DMS 273 treated with DMSO at 0.1 percent for 48 hours (cell line): ENCODE measurements around the gene ZNF18.
A peak's percentile ranks its signal among the peaks of the same experiment; 100 is the strongest.
"Not testable (repeated sequence)": the region's sequence is repeated elsewhere in the genome, so short reads cannot be mapped to it uniquely, and the experiment has no call there.

Experiments used
- DNase-seq: peaks from one replicate; lab custom pipeline; 2025; lab: John Stamatoyannopoulos, UW

Gene ZNF18

GRCh38 chr17:11986179-11986941 lies 10.9 kb downstream of the ZNF18 start:
- DNase-seq, result no peak

DNA sequence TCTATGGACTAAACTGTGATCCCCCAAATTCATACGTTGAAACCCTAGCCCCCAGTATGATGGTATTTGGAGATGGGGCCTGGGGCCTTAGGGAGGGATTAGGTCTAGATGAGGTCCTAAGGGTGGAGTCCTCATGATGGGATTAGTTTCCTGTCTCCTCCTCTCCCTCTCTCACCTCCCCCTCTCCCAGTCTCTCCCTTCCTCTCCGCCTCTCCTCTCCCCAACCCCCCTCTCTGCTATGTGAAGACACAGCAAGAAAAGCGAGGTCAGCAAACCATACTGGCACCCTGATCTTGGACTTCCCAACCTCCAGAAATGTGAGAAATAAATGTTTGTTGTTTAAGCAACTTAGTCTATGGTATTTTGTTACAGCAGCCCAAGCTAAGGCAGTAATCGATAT lies 15.4 kb downstream of the ZNF18 start:
- DNase-seq, result no peak

- no peak for DNase-seq
These were observed 16.5 kb downstream of the ZNF18 start for GRCh38 chr17:11980813-11981212.

DNA sequence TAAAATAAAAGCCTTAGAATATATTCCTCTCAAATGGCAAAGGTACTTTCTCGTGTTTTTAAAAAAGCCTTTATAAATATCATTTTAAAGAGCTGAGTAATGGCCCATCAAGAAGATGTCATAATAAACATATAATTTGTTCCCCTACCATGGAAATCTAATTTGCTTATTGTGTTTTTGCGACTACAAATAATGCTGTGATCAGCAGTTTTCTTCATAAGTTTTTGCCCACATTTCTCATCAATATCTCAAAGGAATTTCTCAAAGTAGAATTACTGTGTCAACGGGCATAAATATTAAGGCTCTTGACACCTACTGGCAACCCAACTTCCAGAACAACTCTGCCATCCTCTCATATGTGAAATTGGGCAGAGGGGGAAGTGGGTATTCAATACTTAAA lies 17.5 kb downstream of the ZNF18 start:
- DNase-seq, result no peak

GRCh38 chr17:11972741-11973140 lies 24.5 kb downstream of the ZNF18 start:
- DNase-seq, result not testable (repeated sequence)

- no peak for DNase-seq
These were observed 27.7 kb downstream of the ZNF18 start for GRCh38 chr17:11969565-11969964.

DNA sequence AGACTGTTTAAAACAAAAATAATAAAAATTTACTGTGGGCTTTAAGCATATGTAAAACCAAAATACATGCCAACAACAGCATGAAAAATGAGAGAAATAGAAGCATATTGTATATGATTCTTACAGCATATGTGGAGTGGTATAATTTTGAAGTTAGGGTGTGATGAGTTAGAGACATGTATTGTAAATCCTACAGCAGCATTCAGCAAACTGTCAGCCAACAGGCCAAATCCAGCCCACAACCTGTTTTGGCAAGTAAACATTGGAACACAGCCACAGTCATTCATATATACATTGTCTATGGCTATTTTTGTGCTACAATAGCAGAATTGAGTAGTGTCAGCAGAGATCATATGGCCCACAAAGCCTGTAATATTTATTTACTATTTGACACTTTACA lies 42.3 kb downstream of the ZNF18 start:
- DNase-seq, result no peak

- DNase-seq, result no peak
These were observed 43.4 kb downstream of the ZNF18 start for GRCh38 chr17:11953924-11954323.

DNA sequence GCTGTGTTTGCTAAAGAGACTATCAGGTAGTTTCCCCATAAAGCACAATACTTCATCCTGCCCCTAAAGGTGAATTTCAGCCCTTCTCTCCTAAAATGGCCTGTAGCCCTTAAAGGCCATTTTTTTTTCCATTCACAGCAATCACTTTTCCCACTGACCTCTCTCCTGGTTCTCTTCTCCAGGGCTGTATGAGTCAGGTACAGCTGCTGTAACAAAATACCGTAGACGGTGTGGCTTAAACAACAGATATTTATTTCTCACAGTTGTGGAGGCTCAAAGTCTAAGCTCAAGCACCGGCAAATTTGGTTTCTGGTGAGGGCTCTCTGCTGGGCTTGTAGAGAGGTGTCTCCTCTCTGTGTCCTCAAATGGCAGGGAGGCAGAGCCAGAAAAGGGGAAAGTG lies 44.7 kb downstream of the ZNF18 start:
- DNase-seq, result no peak

DNA sequence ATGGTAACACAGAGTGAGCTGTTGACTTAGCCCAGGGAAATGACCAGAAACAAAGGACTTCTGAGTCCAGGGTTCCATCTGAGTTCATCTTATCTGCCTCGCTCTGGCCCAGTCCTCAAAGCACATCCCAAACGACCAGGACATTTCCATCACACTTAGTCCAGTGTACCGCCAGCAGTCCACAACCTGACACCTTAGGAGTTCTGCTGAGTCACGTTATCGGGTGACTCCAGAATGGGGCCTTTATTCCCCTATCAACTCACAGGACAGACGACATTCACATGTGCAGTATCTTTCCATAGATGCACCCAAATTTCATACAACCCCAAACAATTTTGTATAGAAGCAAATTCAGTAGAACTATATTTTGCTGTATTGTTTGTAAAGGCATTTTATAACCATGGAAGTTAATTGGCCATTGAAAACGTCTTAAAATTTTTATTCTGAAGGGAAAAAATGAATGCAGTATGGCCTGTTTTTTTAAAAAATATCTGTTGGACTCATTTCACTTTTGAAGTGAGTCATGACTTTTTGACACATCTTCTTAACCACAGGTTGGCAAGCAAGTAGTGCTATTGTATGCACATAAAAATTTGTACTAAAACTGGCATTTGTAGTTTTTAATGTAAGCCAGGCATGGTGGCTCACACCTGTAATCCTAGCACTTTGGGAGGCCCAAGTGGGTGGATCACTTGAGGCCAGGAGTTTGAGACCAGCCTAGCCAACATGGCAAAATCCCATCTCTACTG lies 46.3 kb downstream of the ZNF18 start:
- no peak for DNase-seq

DNA sequence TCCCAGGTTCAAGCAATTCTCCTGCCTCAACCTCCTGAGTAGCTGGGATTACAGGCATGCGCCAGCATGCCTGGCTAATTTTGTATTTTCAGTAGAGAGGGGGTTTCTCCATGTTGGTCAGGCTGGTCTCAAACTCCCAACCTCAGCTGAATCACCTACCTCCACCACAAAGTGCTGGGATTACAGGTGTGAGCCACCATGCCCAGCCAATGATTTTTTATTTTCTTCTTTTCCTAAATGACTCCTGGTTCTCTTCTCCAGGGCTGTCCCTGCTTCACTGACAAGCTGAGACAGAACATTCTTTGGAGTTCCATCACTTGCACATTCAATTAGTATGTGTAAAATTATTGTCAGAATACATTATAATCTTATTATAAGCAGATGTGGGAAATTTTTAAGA lies 47.7 kb downstream of the ZNF18 start:
- not testable (repeated sequence) for DNase-seq

DNA sequence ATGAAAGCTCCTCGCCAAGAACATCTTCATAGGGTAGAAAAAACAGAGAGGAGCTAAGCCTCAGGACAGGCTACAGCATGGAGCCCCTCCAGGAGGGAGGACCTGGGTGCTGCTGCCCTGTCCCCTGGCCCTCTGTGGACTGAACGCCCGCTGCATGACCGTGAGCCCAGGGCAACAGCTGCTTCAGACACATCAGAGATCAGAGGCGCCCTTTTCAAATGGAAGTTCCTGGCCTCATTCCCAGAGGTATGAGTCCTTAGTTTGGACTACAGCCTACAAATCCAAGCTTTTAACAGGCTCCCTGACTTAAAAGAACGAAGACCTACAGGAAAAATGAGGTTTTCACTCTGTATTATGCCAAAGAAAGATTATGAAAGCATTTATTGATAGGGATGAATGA lies 48.5 kb downstream of the ZNF18 start:
- peak; percentile 39 for DNase-seq

- no peak for DNase-seq
These were observed 52.7 kb downstream of the ZNF18 start for GRCh38 chr17:11944587-11944986.

GRCh38 chr17:11943759-11944347 lies 53.4 kb downstream of the ZNF18 start:
- DNase-seq, result no peak

GRCh38 chr17:11943086-11943485 lies 54.2 kb downstream of the ZNF18 start:
- DNase-seq, result not testable (repeated sequence)

DNA sequence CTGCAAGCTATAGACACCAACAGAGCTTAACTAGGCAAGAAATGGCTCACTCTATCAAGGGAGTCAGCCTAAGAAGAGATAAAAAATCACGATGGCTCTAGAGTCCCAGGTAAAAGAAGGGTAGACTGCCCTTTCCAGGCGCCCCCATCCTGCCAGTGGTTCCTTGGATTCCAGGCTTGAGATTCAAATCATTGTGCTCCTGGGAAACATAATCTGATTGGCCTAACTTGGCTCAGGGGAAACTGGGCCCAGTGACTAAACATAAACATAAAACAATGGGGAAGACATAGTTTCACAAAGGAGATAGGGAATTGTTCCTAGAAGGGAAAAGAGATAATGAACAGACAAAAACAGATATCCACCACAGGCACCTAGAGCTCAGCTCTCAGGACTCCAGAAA lies 56.4 kb downstream of the ZNF18 start:
- no peak for DNase-seq

DNA sequence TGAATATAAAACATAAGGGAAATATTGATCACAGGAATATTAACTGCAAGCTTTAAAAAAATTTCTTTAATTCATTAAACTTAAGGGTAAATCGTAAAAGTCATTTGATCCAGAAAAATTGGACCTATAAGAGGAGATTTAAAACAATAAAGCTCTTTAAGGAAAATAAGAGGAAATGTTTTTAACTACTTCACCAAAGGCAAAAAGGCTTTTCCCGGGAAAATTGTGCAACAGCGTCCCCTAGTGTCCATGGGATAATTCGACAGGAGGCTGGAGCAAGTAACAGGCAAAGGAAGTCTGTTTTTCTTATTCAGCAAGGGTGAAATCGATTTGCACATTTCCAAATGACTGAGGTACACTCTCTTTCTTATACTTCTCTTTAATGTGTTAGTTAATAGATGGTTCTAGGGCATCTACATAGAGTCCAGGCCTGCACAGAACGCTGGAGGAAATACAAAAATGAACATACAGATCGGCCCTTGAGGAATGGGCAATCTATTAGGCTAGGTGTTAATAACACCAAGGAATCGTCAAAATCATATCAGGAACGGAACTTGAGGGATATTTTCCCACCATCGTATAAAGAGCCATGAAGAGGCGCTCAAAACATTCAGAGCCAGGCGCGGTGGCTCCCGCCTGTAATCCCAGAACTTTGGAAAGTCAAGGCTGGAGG lies 61.4 kb downstream of the ZNF18 start:
- DNase-seq, result no peak

- DNase-seq, result no peak
These were observed 64.9 kb downstream of the ZNF18 start for GRCh38 chr17:11932337-11932898.

DNA sequence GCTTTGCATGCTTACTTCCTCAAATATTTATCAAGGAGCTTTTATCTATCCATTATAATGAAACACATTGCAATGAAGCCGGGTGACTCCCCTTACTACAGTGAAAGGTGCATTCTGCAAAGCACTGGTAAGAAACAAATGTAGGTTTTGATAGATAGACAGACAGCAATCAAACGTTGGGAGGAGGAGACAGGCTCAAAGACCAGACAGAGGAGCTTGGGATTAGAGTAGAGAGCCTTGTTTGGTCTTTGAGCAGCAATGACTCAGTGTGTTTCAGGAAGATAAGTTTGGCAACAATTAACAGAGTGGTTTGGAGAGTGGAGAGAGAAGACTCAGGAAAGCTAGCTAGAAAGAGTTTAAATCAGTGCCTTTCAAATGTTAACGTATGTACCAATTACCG lies 68.8 kb downstream of the ZNF18 start:
- DNase-seq, result no peak
